ACC112 (cell line): Measurements from ENCODE around the gene PGAP3.

Experiments
- H2AFZ ChIP-seq: fragments of 200-600 bp; sonication (generic); one replicate; pipeline ENCODE4 v1.6.0; 2017; ENCODE audit warnings: antibody characterized with exemption, low read length; ENCODE audit not compliant: unreplicated experiment
- H3K27ac ChIP-seq: fragments of 200-600 bp; sonication (generic); 2 replicates; pipeline ENCODE4 v1.5.1; 2014; ENCODE audit warnings: low read depth, mild to moderate bottlenecking, antibody characterized with exemption, low read length, moderate library complexity
- H3K27me3 ChIP-seq: fragments of 200-600 bp; sonication (generic); 2 replicates; pipeline ENCODE4 v1.6.1; 2014; ENCODE audit warnings: mild to moderate bottlenecking, antibody characterized with exemption, low read length, moderate library complexity, mixed read lengths; ENCODE audit not compliant: insufficient read depth
- H3K36me3 ChIP-seq: fragments of 200-600 bp; sonication (generic); 2 replicates; pipeline ENCODE4 v1.6.1; 2016; ENCODE audit warnings: mild to moderate bottlenecking, antibody characterized with exemption, low read length, moderate library complexity, mixed read lengths; ENCODE audit not compliant: insufficient read depth
- H3K4me1 ChIP-seq: fragments of 200-600 bp; sonication (generic); one replicate; pipeline ENCODE4 v1.6.1; 2016; ENCODE audit warnings: low read length, mixed read lengths; ENCODE audit not compliant: insufficient read depth, unreplicated experiment, control insufficient read depth
- H3K4me3 ChIP-seq: fragments of 200-600 bp; sonication (generic); 2 replicates; pipeline ENCODE4 v1.5.1; 2014; ENCODE audit warnings: mild to moderate bottlenecking, low read depth, low read length
- H3K79me2 ChIP-seq: fragments of 200-600 bp; sonication (generic); one replicate; pipeline ENCODE4 v1.6.0; 2016; ENCODE audit warnings: low read length; ENCODE audit not compliant: control insufficient read depth, unreplicated experiment, insufficient read depth

PGAP3 gene

DNA sequence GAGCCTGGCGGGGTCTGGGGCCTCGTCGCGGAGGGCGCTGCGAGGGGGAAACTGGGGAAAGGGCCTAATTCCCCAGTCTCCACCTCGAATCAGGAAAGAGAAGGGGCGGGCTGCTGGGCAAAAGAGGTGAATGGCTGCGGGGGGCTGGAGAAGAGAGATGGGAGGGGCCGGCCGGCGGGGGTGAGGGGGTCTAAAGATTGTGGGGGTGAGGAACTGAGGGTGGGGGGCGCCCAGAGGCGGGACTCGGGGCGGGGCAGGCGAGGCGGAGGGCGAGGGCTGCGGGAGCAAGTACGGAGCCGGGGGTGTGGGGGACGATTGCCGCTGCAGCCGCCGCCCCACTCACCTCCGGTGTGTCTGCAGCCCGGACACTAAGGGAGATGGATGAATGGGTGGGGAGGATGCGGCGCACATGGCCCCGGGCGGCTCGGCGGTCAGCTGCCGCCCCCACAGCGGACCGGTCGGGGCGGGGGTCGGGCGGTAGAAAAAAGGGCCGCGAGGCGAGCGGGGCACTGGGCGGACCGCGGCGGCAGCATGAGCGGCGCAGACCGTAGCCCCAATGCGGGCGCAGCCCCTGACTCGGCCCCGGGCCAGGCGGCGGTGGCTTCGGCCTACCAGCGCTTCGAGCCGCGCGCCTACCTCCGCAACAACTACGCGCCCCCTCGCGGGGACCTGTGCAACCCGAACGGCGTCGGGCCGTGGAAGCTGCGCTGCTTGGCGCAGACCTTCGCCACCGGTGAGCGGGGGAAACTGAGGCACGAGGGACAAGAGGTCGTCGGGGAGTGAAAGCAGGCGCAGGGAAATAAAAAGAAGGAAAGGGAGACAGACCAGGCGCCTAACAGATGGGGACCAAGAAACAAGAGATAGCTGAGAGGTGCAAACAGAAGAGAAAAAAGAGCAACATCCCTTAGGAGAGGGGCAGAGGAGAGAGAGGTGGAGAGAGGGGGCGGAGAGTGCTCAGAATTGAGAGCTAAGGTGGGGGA lies 19.6 kb downstream of the PGAP3 start, which contains the start of gene PNMT:
PNMT (plus strand) TSS at position 509 of the 980 bp plus-strand sequence; CDS start at position 532, 23 bp downstream.
- peaks cover 19% of the 10 kb centered on the region; the same call in 1 of the 2 replicates for H3K27me3 ChIP-seq
- no peak within 1 kb of the TSS for H2AFZ ChIP-seq
- H3K27ac ChIP-seq: no peak within 1 kb of the TSS
- no peaks in the 10 kb centered on the region for H3K79me2 ChIP-seq
- peaks cover 23% of the 10 kb centered on the region for H3K4me1 ChIP-seq
- no peaks in the 10 kb centered on the region for H3K36me3 ChIP-seq
- peak within 1 kb of the TSS; percentile 65 for H3K4me3 ChIP-seq

DNA sequence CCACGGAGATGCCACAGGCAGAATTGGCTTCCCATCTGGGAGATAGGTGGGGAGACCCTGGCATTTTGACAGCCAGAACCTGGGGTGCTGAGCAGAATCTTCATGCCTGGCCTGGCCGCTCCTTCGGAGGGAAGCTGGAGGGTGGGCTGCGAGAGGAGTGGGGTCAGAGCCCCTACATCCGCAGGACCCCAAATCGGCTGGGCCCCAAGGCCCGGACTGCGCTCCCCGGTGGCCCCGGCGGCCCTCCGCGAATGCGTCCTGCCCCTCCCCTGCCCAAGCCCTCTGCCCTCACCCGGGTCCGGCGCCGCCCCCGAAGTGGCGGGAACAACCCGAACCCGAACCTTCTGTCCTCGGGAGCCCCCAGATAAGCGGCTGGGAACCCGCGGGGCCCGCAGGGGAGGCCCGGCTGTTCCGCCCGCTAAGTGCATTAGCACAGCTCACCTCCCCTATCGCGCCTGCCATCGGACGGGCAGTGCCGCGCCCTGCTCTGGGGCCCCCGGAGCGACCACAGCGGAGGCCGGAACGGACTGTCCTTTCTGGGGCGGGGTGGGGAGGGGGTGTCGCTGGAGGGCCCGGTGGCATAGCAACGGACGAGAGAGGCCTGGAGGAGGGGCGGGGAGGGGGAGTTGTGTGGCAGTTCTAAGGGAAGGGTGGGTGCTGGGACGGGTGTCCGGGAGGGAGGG lies 20.5 kb downstream of the PGAP3 start:
- no peaks in the 10 kb centered on the region for H3K36me3 ChIP-seq
- H3K79me2 ChIP-seq: no peaks in the 10 kb centered on the region
- H3K27ac ChIP-seq: no peak overlapping the region
- peak overlapping the region; percentile 65; the same call in 1 of the 2 replicates for H3K4me3 ChIP-seq
- peaks cover 19% of the 10 kb centered on the region; the same call in 1 of the 2 replicates for H3K27me3 ChIP-seq
- no peak overlapping the region for H2AFZ ChIP-seq
- H3K4me1 ChIP-seq: peaks cover 23% of the 10 kb centered on the region

DNA sequence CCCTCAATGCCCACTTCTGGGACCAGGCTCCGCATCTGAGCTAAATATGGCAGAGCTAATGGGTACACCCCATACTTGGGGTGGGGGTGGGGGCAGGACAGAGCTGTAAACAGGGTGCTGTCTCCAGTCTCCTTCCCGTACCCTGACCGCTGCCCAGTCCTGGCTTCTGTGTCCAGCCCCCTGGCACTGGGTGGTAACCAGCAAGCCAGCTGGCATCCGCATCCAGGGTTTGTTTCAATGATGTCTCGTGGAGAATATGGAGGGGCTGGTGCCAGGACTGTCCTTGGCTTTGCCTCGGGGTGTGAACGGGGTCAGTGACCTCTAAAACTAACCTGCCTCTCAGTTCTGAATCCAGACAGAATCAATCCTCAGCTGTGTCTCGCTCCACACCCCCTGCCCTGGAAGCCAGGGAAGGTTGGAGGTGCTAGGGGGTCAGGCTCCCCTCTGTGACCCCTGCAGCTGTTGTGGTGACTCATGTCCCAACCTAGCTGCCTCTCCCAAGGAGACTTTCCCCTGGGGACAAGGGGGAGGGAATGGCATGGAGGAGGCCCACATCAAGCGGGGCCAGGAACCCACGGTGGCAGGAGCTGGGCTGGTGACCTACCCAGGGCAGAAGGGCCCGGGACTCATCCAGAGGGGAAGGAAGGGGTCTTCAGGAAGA lies 21.1 kb downstream of the PGAP3 start:
- Histone ChIP-seq H3K36me3 (no peaks in the 10 kb centered on the region), H3K4me1 (peaks cover 23% of the 10 kb centered on the region), H3K27ac (no peak overlapping the region), H2AFZ (no peak overlapping the region), H3K4me3 (no peak overlapping the region), H3K79me2 (no peaks in the 10 kb centered on the region), H3K27me3 (peaks cover 19% of the 10 kb centered on the region; the same call in 1 of the 2 replicates)

DNA sequence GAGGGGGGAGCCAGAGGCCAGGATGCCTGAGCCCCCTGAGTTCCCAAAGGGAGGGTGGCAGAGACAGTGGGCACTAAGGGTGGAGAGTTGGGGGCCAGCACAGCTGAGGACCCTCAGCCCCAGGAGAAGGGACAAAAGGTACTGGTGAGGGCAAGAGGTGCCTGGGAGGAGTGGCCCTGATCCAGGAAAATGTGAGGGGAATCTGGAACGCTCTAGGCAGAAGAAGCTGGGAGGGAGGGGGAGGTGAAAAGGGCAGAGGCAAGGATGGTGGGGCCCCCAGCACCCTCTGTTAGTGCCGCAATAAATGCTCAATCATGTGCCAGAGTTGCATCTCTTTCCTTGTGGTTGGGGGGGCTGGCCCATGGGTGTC lies 21.6 kb downstream of the PGAP3 start:
- no peak overlapping the region for H3K4me3 ChIP-seq
- H3K27me3 ChIP-seq: peaks cover 19% of the 10 kb centered on the region; the same call in 1 of the 2 replicates
- no peak overlapping the region for H2AFZ ChIP-seq
- no peaks in the 10 kb centered on the region for H3K79me2 ChIP-seq
- H3K4me1 ChIP-seq: peaks cover 23% of the 10 kb centered on the region
- H3K36me3 ChIP-seq: no peaks in the 10 kb centered on the region
- H3K27ac ChIP-seq: no peak overlapping the region

DNA sequence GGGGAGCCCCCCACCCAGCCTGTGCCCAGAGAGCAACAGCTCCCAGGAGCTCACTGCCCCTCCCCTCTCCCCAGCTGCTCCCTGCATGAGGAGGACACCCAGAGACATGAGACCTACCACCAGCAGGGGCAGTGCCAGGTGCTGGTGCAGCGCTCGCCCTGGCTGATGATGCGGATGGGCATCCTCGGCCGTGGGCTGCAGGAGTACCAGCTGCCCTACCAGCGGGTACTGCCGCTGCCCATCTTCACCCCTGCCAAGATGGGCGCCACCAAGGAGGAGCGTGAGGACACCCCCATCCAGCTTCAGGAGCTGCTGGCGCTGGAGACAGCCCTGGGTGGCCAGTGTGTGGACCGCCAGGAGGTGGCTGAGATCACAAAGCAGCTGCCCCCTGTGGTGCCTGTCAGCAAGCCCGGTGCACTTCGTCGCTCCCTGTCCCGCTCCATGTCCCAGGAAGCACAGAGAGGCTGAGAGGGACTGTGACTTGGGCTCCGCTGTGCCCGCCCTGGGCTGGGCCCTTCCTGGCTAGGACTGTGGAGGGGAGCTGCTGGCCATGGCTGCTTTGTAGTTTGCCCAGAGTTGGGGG lies 22.1 kb downstream of the PGAP3 start:
- H3K27me3 ChIP-seq: peaks cover 19% of the 10 kb centered on the region; the same call in 1 of the 2 replicates
- no peak overlapping the region for H2AFZ ChIP-seq
- no peak overlapping the region for H3K27ac ChIP-seq

DNA sequence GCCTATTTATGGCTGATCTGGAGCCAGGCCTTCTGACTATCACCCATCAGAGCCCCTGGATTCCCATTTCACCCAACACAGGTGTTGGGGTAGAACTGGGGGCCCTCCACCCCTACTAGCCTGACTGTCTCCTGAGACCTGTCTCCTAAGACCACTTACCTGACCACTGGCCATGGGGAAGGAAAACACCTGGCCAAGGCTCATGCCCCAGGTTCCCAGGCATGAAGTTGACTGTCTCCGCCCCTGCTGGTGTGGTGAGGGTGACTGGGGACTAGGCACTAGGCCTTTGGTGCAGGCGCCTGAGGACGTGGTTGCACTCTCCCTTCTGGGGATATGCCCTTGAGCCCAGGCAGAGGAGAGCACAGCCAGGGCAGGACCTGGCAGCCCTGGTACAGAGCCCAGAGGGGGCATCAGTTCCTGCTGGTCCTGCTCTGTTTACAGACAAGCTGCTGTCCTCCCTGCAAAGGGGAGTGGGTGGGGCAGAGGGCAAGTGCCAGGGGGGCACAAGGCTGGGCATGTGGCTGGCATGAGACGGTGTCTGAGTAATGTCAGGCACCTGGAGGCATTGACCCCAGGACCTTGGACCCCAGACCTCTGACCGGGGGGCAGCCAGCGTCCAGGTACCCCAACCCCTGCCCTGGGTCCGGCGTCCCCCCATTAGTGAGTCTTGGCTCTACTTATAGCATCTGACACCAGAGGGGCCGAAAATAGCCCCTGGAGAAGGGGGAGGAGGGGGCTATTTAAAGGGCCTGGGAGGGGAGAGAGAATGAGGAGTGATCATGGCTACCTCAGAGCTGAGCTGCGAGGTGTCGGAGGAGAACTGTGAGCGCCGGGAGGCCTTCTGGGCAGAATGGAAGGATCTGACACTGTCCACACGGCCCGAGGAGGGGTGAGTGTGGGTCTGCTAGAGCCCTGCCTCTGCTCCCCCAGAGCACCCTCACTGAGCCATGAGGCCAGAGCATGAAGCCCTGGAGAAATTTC lies 23.0 kb downstream of the PGAP3 start, which contains the start of gene TCAP:
TCAP (plus strand) TSS at position 769 of the 981 bp plus-strand sequence; CDS start at position 780, 11 bp downstream.
- H3K4me1 ChIP-seq: peaks cover 23% of the 10 kb centered on the region
- H3K27me3 ChIP-seq: peaks cover 17% of the 10 kb centered on the region; the same call in 1 of the 2 replicates
- H3K79me2 ChIP-seq: no peaks in the 10 kb centered on the region
- no peak within 1 kb of the TSS for H3K27ac ChIP-seq
- no peaks in the 10 kb centered on the region for H3K36me3 ChIP-seq
- H2AFZ ChIP-seq: no peak within 1 kb of the TSS
- no peak within 1 kb of the TSS for H3K4me3 ChIP-seq

More for the DNA sequence above, 22.1 kb downstream of the PGAP3 start:
- Histone ChIP-seq H3K36me3 (no peaks in the 10 kb centered on the region), H3K79me2 (no peaks in the 10 kb centered on the region), H3K4me3 (no peak overlapping the region), H3K4me1 (peaks cover 23% of the 10 kb centered on the region)

DNA sequence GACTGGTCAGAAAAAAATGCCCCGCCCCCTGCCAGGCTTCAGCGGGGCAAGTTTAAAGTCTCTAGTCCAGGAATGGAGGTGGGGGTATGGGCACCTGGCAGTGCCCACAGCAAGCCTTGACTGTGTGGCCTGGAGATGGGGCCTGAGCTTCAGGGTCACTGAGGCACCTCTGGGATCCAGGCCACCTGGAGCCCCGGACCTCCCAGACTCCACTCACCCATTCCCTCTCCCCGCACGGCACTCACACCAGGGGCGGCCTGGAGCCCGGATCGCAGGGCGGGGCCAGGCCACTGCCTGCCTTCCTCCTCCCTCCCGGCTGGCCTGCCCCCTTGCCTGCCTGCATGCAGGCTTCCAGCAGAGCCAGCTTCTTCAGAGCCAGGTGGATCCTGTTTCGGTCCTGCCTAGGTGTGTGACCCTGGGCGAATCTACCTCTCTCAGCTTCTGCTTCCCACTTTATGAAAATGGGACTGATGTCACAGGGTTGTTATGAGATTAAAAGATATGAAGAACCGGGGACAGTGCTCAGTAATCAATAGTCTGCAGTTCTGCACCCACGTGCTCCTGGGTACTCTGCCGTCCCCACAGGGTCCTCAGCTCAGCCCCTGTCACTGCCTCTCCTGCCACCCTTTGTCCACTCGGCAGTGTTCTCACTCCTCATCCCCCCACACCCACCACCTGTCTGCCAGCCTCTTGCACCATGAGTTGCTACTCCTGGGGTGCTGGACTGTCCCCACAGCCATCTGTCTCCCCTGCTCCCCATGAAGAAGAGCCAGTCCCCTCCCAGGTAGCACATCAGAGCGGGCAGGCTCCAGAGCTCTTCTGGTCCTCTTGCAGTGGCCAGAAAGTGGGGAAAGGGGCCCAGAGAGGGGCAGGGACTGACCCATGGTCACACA lies 23.9 kb downstream of the PGAP3 start:
- Histone ChIP-seq H3K4me1 (peaks cover 23% of the 10 kb centered on the region), H3K79me2 (no peaks in the 10 kb centered on the region), H3K27me3 (peaks cover 12% of the 10 kb centered on the region; the same call in 1 of the 2 replicates), H2AFZ (no peak overlapping the region), H3K4me3 (no peak overlapping the region), H3K36me3 (no peaks in the 10 kb centered on the region), H3K27ac (no peak overlapping the region)

DNA sequence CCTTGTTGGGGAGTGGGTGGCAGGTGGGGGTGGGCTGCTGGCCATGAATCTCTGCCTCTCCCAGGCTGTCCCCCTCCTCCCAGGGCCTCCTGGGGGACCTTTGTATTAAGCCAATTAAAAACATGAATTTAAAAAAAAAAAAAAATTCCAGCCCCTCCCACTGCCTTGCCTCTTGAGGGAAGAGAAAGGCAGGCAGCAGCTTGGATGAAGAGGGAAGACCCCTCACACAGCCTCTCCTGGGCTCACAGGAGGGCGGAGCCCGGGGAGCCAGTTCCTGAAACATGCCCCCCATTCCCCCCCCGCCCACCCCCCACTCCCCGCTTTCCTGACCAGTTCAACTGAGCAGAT lies 24.5 kb downstream of the PGAP3 start:
- Histone ChIP-seq H3K36me3 (no peaks in the 10 kb centered on the region), H3K27ac (no peak overlapping the region), H3K27me3 (peaks cover 12% of the 10 kb centered on the region; the same call in 1 of the 2 replicates), H2AFZ (no peak overlapping the region), H3K4me1 (peaks cover 23% of the 10 kb centered on the region), H3K4me3 (no peak overlapping the region), H3K79me2 (no peaks in the 10 kb centered on the region)
